SK-N-SH (cell line): Measurements from ENCODE around the gene LPP. TPM values are rescaled to one million over a fixed set of nuclear protein-coding genes. Genes with fewer than 3 reads are reported as not detected.

Source experiments
- CTCF ChIA-PET: fragments of 300-600, 350-600 bp; formaldehyde crosslinking; extraction: SDS; loops from one replicate; lab custom pipeline; 2021; lab: Yijun Ruan, JAX
- POLR2A ChIA-PET: fragments of 350-600 bp; sonication (Branson Sonifier 250); formaldehyde crosslinking; extraction: SDS; loops from one replicate; lab custom pipeline; 2020; ENCODE audit warnings: antibody characterized with exemption, inconsistent platforms; lab: Yijun Ruan, JAX
- DNase-seq: peaks from one replicate; pipeline ENCODE4 v3.0.0; 2012
- H2AFZ ChIP-seq: fragments of 200-600 bp; sonication (generic); 2 replicates; pipeline ENCODE4 v1.8.1; 2016; ENCODE audit warnings: antibody characterized with exemption, mild to moderate bottlenecking, low read depth
- H3F3A ChIP-seq: fragments of 200-600 bp; sonication (generic); replicated peaks from 2 replicates; pipeline ENCODE3; 2016; ENCODE audit warnings: antibody characterized with exemption, mild to moderate bottlenecking; ENCODE audit not compliant: insufficient read depth
- H3K27ac ChIP-seq, 2 experiments: fragments of 200-500 bp in 1 of 2; fragments of 200-600 bp in 1 of 2; sonication (Bioruptor generic) in 1 of 2; sonication (generic), shearing (Covaris generic) in 1 of 2; 2 replicates each; pipeline versions ENCODE4 v1.5.1 to v1.6.1; 2014 to 2016; ENCODE audit warnings: low read depth in 2 of 2, inconsistent platforms in 1 of 2, low read length in 1 of 2, mild to moderate bottlenecking in 1 of 2, mixed read lengths in 1 of 2
- H3K27me3 ChIP-seq: fragments of 200-600 bp; sonication (generic), shearing (Covaris generic); 2 replicates; pipeline ENCODE4 v1.6.1; 2016; ENCODE audit warnings: mixed run types; ENCODE audit not compliant: insufficient read depth
- H3K36me3 ChIP-seq, 2 experiments: fragments of 200-500 bp in 1 of 2; fragments of 200-600 bp in 1 of 2; sonication (Bioruptor generic) in 1 of 2; sonication (generic) in 1 of 2; replicated peaks in 1 of 2; 2 replicates each; pipeline versions ENCODE3 to v1.5.1; 2014 to 2016; ENCODE audit warnings: low read length in 1 of 2, mild to moderate bottlenecking in 1 of 2; ENCODE audit not compliant: insufficient read depth in 2 of 2, control insufficient read depth in 1 of 2
- H3K4me1 ChIP-seq, 2 experiments: fragments of 200-500 bp in 1 of 2; fragments of 200-600 bp in 1 of 2; sonication (Bioruptor generic) in 1 of 2; sonication (generic), shearing (Covaris generic) in 1 of 2; 2 replicates each; pipeline versions ENCODE4 v1.5.1 to v1.6.1; 2014 to 2016; ENCODE audit warnings: low read depth in 1 of 2, low read length in 1 of 2, mixed run types in 1 of 2; ENCODE audit not compliant: insufficient read depth in 2 of 2, control insufficient read depth in 1 of 2
- H3K4me2 ChIP-seq: fragments of 200-600 bp; sonication (generic), shearing (Covaris generic); 2 replicates; pipeline ENCODE4 v1.6.1; 2017; ENCODE audit warnings: mixed run types
- H3K4me3 ChIP-seq, 2 experiments: fragments of 200-500 bp in 1 of 2; fragments of 200-600 bp in 1 of 2; sonication (Bioruptor generic) in 1 of 2; sonication (generic), shearing (Covaris generic) in 1 of 2; 2 replicates each; pipeline versions ENCODE4 v1.5.1 to v1.8.1; 2014 to 2016; ENCODE audit warnings: low read depth in 2 of 2, inconsistent platforms in 1 of 2, low read length in 1 of 2, mild to moderate bottlenecking in 1 of 2, mixed read lengths in 1 of 2, moderate library complexity in 1 of 2
- H3K79me2 ChIP-seq: fragments of 200-600 bp; sonication (generic); 2 replicates; pipeline ENCODE4 v1.8.1; 2017; ENCODE audit warnings: mild to moderate bottlenecking; ENCODE audit not compliant: insufficient read depth
- H3K9ac ChIP-seq: fragments of 200-600 bp; sonication (generic); 2 replicates; pipeline ENCODE4 v1.6.1; 2017; ENCODE audit warnings: mixed run types
- H3K9me2 ChIP-seq: fragments of 200-600 bp; sonication (generic); 2 replicates; pipeline ENCODE4 v1.6.1; 2017; ENCODE audit warnings: mixed run types
- H3K9me3 ChIP-seq: fragments of 200-600 bp; sonication (generic); 2 replicates; pipeline ENCODE4 v1.6.1; 2017; ENCODE audit warnings: mixed run types, mild to moderate bottlenecking, moderate library complexity
- H4K20me1 ChIP-seq: fragments of 200-600 bp; sonication (generic); 2 replicates; pipeline ENCODE4 v1.6.1; 2017; ENCODE audit warnings: mild to moderate bottlenecking, mixed run types; ENCODE audit not compliant: insufficient read depth
- ELF1 ChIP-seq: IDR thresholded peaks from 2 replicates; pipeline ENCODE4 v1.4.0; 2012
- EP300 ChIP-seq, 2 experiments: IDR thresholded peaks; 2 replicates each; pipeline versions ENCODE4 v1.4.0 to v1.6.1; 2012; ENCODE audit warnings: borderline replicate concordance in 1 of 2, low read depth in 1 of 2, low read length in 1 of 2
- EZH2phosphoT487 ChIP-seq: fragments of 200-600 bp; sonication (generic); IDR thresholded peaks from 2 replicates; pipeline ENCODE4 v1.6.1; 2017; ENCODE audit warnings: low read depth, mixed run types, mild to moderate bottlenecking, antibody characterized with exemption, moderate library complexity, borderline replicate concordance
- FOSL2 ChIP-seq: IDR thresholded peaks from 2 replicates; pipeline ENCODE4 v1.4.0; 2012; ENCODE audit warnings: low read depth, mild to moderate bottlenecking, moderate library complexity, borderline replicate concordance
- FOXM1 ChIP-seq: IDR thresholded peaks from 2 replicates; pipeline ENCODE4 v1.4.0; 2012; ENCODE audit warnings: low read depth, mild to moderate bottlenecking
- IRF3 ChIP-seq: fragments of 150-350 bp; IDR thresholded peaks from 2 replicates; pipeline ENCODE4 v1.6.1; 2016; ENCODE audit warnings: mild to moderate bottlenecking, low read depth, low read length
- JUND ChIP-seq: IDR thresholded peaks from 2 replicates; pipeline ENCODE4 v1.4.0; 2012
- MEF2A ChIP-seq: IDR thresholded peaks from 2 replicates; pipeline ENCODE4 v1.4.0; 2012; ENCODE audit warnings: low read depth, borderline replicate concordance
- NFIC ChIP-seq: IDR thresholded peaks from 2 replicates; pipeline ENCODE4 v1.4.0; 2012; ENCODE audit warnings: borderline replicate concordance
- PBX3 ChIP-seq: IDR thresholded peaks from 2 replicates; pipeline ENCODE4; 2012
- RFX5 ChIP-seq: IDR thresholded peaks from 2 replicates; pipeline ENCODE4 v1.6.1; 2012; ENCODE audit warnings: mild to moderate bottlenecking, improper control_type of control experiment, low read length
- RXRA ChIP-seq: IDR thresholded peaks from 2 replicates; pipeline ENCODE4 v1.4.0; 2012; ENCODE audit warnings: low read depth, mild to moderate bottlenecking, borderline replicate concordance
- SMC3 ChIP-seq: IDR thresholded peaks from 2 replicates; pipeline ENCODE4 v1.6.1; 2012; ENCODE audit warnings: low read depth, low read length, improper control_type of control experiment
- TCF12 ChIP-seq: IDR thresholded peaks from 2 replicates; pipeline ENCODE4 v1.4.0; 2012
- TEAD4 ChIP-seq: IDR thresholded peaks from 2 replicates; pipeline ENCODE4 v1.4.0; 2012; ENCODE audit warnings: mild to moderate bottlenecking, borderline replicate concordance; ENCODE audit not compliant: insufficient read depth
- USF1 ChIP-seq: IDR thresholded peaks from 2 replicates; pipeline ENCODE4 v1.4.0; 2012; ENCODE audit warnings: low read depth, borderline replicate concordance
- YY1 ChIP-seq: IDR thresholded peaks from 2 replicates; pipeline ENCODE4 v1.4.0; 2012; ENCODE audit warnings: low read depth, mild to moderate bottlenecking
- polyA plus RNA-seq, 3 experiments: library from polyadenylated mRNA; depleted of rRNA; stranded (reverse); fragments of >200 nt; gene quantifications; 2 replicates each; pipeline ENCODE4 v1.2.3, GENCODE V29; 2012

The LPP gene
- polyA plus RNA-seq, 1 of the 3 experiments (the other 2 are of a cell fraction), result 6.6 TPM

GRCh38 chr3:188531210-188531609 lies 377.3 kb downstream of the LPP start:
- Histone ChIP-seq H2AFZ (no peak overlapping the region), H3K4me2 (0 out of 2 replicates have a peak overlapping the region, but pooled peaks have one; percentile 29), H3K36me3 (peaks cover 0 to 3% of the 10 kb centered on the region in 2 experiments), H3K9ac (no peak overlapping the region), H3K27ac (peak overlapping the region in 1 of 2 experiments; percentile 10; a peak in 1 of 4 replicates), H3K4me3 (no peak overlapping the region), H3K9me2 (no peaks in the 10 kb centered on the region), H3F3A (peaks cover 13% of the 10 kb centered on the region), H3K9me3 (no peaks in the 10 kb centered on the region), H4K20me1 (no peaks in the 10 kb centered on the region; the same call in 1 of the 2 replicates), H3K79me2 (peaks cover 70% of the 10 kb centered on the region; the same call in 1 of the 2 replicates), H3K4me1 (peaks cover 0 to 18% of the 10 kb centered on the region in 2 experiments; a peak in 2 of 4 replicates), H3K27me3 (no peaks in the 10 kb centered on the region)
- no peak for TF ChIP-seq JUND
- no peak for TF ChIP-seq FOXM1
- no peak for TF ChIP-seq YY1
- peak; percentile 19; the same call in 1 of the 2 replicates for TF ChIP-seq TEAD4
- TF ChIP-seq EP300 (IDR thresholded peaks at IDR 0.05; ENCODE audit: borderline replicate concordance in 1 of 2, low read depth in 1 of 2, low read length in 1 of 2), result peak in 1 of 2 experiments; percentile 35; a peak in 1 of 4 replicates
- no peak for TF ChIP-seq RFX5
- TF ChIP-seq PBX3, result peak; percentile 35; the same call in 1 of the 2 replicates
- TF ChIP-seq USF1, result no peak
- TF ChIP-seq SMC3, result no peak
- TF ChIP-seq MEF2A, result no peak
- no peak for TF ChIP-seq IRF3
- peak; percentile 44 for TF ChIP-seq TCF12
- peak; percentile 18; the same call in 1 of the 2 replicates for TF ChIP-seq RXRA
- TF ChIP-seq EZH2phosphoT487, result no peak
- no peak for TF ChIP-seq ELF1
- peak; percentile 59 for TF ChIP-seq NFIC
- peak; percentile 55; the same call in 1 of the 2 replicates for TF ChIP-seq FOSL2
- DNase-seq, result no peak
- ChIA-PET CTCF (no interaction called here), POLR2A (no interaction called here)
